HCEC 1CT (cell line): Measurements from ENCODE around the gene C12orf42.

Experiments
- DNase-seq: peaks from one replicate; pipeline ENCODE4 v3.0.0-alpha.2; 2017

C12orf42 gene

GRCh38 chr12:103495469-103496456 is at the start of gene C12orf42:
C12orf42 (minus strand) TSS chr12:103495968; CDS start chr12:103478426, 17,542 bp downstream.
- peak; percentile 21 for DNase-seq

GRCh38 chr12:103542078-103542477 is 46.3 kb upstream of the C12orf42 start:
- no peak for DNase-seq

- no peak for DNase-seq
These were observed 44.6 kb upstream of the C12orf42 start for GRCh38 chr12:103540319-103540718.

- no peak for DNase-seq
These were observed 42.6 kb upstream of the C12orf42 start for GRCh38 chr12:103538397-103538796.

- no peak for DNase-seq
These were observed 34.7 kb upstream of the C12orf42 start for GRCh38 chr12:103530307-103531066.

- DNase-seq, result no peak
These were observed 33.5 kb upstream of the C12orf42 start for GRCh38 chr12:103529306-103529705.

GRCh38 chr12:103524238-103524875 is 28.6 kb upstream of the C12orf42 start:
- no peak for DNase-seq

GRCh38 chr12:103523771-103524170 is 28.0 kb upstream of the C12orf42 start:
- no peak for DNase-seq

GRCh38 chr12:103520686-103521215 is 25.0 kb upstream of the C12orf42 start:
- DNase-seq, result no peak

GRCh38 chr12:103519632-103520031 is 23.9 kb upstream of the C12orf42 start:
- no peak for DNase-seq

GRCh38 chr12:103518899-103519298 is 23.1 kb upstream of the C12orf42 start:
- DNase-seq, result no peak

- DNase-seq, result no peak
These were observed 21.4 kb upstream of the C12orf42 start for GRCh38 chr12:103517161-103517560.

GRCh38 chr12:103515341-103515740 is 19.6 kb upstream of the C12orf42 start:
- no peak for DNase-seq

GRCh38 chr12:103513875-103514274 is 18.1 kb upstream of the C12orf42 start:
- DNase-seq, result no peak

- no peak for DNase-seq
These were observed 9.8 kb upstream of the C12orf42 start for GRCh38 chr12:103505371-103506236.

GRCh38 chr12:103504606-103505005 is 8.8 kb upstream of the C12orf42 start:
- DNase-seq, result no peak

- DNase-seq, result no peak
These were observed 8.0 kb upstream of the C12orf42 start for GRCh38 chr12:103503546-103504480.

- DNase-seq, result no peak
These were observed 5.7 kb upstream of the C12orf42 start for GRCh38 chr12:103501447-103501846.

GRCh38 chr12:103499571-103499970 is 3.8 kb upstream of the C12orf42 start:
- DNase-seq, result no peak

GRCh38 chr12:103498990-103499389 is 3.2 kb upstream of the C12orf42 start:
- DNase-seq, result no peak
